ENCODE measurements around the gene RAI1.

RAI1 gene

DNA sequence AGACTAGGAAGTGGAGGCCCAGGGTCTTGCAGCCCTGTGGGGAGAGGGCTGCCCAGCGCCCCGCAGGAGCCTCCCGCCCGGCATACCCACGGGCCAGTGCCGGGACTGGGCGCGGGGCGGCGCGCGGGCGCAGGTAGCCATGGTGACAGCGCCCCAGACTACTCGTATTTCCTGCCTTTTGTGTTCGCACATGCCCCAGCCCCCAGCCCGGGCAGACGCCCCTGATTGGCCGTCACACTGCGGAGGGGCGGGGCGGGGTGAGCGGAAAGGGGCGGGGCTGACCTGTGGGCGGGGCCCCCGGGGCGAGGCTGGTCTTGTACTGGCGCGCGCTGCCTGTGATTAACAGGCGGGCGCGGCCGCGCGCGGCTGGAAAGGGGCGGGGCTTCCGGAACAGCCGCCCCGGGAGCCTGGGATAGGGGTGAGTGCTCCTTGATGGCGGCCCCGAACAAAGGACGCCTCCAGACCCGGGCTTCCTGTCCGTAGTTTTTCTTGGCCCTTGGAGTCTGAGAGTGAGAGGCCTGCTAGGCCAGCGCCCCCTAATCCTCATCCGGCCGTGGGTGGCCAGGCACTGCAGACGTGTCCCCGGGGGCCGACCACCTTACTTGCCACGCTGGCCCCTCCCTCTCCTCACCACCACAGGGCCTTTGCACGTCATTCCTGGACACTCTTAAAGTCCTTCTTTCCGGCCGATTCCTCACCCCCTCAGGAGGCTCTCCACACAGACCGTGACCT, 71.0 kb downstream of the RAI1 start:
- peak; percentile 68 for DNase-seq

DNA sequence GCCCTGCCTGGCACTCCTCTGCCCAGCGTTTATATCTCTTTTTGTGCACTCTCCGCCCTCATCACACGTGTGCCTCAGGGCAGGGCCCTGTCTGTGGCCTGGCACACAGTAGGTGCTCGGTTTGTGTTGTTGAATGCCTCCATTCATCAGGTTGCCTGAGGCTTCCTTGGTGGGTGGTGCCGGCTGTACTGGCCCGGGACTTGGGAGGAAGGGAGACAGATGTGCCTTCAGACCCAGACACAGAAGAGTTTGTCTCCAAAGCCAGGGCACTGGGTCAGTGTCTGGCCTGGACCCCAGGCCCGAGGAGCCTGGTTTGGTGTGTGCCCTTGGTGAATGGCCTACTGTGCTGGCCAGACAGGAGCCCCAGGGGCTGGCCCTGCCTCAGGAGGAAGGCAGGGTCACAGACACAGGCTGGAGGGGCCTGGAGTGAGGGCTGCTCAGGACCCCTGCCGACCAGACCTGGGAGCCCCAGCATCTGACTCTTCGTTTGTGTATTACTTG, 71.6 kb downstream of the RAI1 start:
- no peak for DNase-seq

DNA sequence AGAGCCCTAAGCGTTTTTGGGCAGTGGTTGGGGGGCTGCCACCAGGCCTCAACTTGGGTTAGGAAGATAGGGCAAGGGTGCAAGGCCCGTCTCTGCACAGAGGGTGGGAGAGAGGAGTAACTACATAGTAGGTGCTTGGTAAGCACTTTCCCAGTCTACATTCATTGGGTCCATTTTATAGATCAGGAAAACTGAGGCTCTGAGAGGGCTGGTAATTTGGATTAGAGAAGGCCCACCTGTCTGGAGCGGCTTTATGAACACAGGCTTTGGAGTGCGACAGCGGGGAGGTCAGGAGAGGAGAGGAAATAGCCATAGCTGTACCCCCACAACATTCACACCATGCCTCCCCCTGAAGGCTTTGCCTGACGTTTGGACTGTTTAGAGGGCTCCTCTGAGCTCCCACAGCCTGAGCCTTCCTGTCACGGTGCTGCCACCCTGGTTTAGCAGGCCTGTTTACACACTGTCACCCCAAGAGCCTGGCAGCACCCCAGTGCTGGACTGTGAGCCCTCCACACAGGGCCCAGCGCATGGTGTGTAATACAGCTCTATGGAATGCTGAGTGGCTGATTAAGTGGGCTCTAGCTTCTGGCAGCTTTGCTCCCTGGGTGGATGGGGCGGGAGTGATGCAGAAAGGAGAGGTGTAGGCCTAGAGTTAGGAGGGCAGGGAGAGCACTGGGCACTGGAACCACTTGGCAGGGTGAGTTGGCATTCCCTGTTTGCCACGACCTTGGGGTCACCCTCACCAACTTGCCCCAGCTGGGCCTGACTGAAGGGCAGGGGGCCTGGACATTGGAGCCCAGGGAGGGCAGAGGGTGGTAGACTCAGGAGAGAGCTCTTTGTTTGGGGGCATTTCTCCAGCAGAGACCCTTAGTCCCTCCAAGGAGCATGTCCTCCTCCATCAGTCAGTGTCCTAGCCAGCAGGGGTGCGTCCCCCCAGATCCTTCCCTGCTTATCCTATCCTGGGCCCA, 73.7 kb downstream of the RAI1 start:
- DNase-seq, result no peak

DNA sequence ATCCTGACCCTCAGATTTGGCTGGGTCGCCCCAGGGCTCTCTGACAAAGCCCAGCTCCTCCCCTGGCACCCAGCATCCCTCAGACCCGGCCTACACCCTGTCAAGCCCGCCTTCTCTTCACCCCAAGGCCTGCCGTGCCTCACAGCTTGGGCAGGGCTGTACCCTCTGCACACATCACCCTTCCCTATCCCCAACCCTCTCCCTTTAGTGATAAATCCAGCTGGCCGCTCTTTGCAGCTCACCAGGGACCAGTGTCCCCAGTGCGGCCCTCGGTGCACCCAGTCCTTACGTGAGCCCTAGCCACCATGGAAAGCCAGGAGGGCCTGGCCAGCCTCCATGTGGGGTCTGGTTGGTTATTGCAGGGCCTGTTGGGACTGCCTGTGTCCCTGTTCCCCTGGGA, 74.5 kb downstream of the RAI1 start:
- no peak for DNase-seq

DNA sequence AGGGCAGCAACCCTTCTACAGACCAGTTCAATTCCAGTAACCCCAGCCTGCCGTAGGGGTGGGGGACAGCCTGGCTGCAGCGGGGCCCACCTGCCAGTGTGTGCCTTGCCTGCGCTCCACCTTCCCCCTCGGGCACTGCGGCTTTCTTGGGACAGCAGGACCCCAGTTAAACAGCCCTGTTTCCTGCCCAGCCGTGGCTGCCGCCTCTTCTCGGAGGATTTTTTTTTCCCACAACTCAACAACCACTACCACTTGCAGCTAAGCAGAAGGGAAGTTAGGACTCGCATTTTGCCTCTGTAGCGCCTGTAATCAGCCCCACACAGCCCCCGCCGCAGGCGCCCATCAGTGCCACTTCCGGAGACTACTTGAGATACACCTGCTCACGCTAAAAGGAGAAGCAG, 76.1 kb downstream of the RAI1 start:
- peak; percentile 36 for DNase-seq

DNA sequence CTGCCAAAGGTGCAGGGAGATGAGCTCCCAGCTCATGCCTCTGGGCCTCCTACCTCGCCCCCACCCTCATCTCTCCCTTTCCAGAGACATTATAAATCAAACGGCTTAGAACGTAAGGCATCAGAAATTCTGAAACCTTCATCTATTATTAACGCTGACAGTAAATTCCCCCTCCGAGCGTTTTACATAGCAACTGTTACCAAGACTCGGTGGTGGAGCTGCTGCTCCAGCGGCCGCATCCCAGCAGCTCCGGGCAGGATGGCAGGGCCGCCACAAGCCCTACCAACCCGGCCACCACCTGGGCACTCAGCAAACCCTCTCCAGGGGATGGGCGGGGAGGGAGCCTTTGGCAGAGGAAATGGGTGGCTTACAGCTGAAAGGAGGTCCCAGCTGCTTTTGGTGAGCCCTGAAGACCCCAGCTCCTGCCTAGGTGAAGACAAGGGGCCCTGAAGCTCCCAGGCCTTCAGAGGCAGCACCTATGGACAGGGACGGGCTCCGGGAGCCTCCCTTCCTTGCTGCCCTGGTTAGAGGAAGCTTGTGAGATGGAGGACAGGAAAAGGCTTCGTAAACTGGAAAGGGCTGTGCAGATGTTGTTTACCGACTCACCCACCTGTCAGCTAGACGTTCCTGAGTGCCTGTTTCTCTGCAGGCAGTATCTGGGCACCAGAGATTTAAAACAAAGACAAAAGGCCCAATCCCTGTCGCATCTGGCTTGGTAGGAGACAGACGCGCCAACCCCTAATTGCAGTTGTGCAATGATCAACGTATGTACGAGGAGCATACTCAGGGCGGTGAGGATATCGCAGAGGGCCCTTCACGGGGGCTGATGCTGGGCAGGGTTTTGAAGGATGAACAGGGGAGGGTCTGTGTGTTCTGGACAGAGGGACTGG, 76.9 kb downstream of the RAI1 start:
- no peak for DNase-seq

DNA sequence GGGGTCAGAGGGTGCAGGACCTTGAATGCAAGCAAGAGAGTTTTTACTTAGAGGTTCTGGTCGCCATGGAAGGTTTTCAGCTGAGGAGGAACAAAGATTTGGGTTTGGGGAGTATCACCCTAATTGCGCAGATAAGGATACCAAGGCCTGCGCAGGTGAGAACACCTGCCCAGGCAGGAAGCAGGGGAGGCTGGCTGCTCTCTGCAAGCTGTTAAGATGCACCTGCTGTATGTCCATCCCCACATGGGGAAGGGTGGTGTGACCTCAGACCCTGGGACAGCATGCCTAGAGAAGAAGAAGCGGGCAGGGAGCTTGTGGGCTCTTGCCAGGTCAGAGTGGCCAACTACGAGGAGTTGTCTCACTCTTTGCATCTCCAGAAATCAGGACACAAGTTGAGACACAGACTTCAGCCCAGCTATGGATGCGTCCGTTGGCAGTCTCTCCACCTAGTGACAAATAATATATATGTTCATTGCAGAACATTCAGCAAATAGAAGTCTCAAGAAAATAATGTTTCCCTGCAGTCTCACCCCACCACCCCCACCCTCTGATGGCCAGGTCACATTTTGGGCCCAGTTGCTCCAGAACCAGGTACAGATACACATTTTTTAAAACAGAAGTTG, 77.8 kb downstream of the RAI1 start:
- no peak for DNase-seq

DNA sequence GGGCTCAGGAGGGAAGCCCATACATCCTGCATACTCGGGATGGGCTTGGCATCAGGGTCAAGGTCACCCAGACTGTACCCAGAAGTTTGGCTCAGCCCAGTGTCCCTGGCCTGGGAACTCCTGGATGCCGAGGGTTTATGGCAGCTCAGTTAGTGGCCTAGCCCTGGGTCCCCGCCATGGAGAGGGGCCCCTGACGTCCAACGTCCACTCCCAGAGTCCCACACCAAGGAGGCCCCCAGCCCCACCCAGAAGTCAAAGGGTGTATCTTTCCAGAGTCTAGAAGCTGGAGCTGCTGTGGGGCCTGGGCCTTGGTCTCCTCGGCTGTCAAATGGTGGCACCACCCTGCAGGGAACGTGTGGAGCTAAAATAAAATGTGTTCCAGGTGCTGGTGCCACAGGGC, 79.1 kb downstream of the RAI1 start:
- no peak for DNase-seq

DNA sequence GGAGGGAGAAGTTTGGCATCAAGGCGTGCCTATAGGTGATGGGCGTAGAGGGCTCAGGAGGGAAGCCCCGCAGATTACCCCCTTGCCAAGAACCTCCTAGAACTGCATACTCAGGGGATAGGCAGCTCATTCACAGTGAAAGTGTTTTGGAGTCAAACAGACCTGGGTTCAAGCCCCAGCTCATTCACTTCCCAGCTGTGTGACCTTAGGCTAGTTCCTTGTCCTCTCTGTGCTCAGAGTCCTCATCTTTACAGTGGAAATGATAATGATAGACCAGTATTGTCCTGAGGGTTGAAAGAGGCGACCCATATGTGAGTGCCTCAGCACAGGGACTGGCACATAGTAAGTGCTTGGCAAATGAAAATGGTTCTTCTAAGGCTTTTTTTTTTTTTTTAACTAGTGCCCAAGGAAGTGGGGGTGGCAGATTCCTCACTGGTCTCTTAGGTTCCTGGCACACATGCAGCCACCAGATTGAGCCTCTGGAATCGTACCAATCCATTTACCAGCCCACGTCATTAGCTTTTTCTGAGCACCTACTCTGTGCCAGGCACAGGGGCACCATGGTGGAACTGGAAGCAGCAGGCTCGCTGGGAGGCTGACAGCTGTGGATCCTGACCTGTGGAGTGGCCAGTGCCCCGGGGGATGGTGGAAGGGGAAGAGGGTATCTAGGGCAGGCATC, 79.8 kb downstream of the RAI1 start:
- DNase-seq, result no peak

DNA sequence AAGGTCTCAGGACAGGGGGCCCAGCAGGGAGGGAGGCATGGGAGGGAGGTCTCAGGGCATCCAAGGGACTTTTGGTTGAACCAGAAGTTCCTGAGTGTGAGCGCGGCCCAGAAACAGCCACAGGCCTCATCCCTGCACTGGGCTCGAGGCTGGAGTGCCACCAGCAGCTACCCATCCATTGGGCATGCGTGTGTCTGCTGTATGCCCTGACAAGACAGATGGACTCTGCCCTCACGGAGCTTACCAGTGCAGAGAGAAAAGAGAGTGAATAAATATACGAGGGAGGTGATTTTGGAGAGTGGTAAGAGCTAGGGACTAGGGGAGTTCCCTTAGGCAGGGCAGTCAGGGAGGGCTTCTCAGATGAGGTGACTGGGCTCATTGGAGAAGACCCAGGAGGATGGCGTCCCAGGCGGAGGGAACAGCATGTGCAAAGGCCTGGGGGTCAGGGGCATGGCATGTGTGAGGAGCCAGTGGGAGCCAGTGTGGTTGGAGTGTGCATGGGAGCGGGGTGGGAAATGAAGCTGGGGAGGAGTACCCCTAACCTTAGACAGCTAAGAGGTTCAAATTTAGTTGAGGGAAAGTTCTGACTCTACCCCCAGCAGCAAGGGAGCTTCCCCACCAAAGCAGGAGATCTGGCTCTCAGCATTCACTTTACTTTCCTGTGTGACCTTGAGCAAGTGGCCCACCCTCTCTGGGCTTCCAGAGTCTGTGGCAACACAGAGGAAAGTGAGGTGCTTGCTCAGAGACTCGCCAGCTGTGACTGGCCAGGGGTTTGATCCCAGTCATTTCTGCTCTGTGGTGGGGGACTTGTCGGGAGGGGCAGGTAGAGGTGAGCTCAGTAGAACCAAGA, 80.9 kb downstream of the RAI1 start:
- DNase-seq, result no peak

DNA sequence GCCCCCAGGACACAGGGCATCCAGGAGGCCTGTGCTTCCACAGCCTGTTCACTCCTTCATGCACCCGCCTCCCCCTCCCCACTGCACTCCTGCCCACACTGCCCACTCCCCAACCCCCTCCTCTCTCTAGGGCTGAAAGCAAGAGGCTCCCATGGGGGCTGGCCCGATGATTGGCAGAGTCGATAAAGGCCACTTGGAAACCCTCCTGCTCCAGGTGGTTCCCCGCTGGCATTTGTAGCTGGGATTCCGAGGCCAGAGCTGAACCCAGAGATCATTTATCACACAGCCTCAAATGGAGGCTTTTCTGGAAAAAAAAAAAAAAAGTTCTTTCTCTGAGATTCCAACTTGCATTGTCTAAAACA, 81.5 kb downstream of the RAI1 start:
- DNase-seq, result no peak

DNA sequence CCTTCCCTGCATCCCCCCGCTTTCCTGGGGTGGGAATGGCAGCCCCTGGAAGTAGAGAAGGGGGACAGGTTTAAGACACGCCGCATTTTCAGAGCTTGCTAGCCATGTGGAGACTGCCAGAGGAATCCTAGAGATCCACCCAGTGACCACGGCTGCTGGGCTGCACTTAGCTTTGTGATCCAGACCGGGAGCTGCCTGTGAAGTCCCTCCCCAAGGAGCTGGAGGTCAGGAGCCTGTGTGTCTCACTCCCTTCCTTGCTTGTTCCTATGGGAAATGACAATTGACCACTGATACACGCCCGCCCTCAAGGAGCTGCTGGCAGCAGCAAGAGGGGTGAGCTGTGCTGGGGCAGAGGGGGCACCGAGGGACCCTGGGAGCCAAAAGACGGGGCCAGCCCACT, 81.9 kb downstream of the RAI1 start:
- DNase-seq, result no peak

DNA sequence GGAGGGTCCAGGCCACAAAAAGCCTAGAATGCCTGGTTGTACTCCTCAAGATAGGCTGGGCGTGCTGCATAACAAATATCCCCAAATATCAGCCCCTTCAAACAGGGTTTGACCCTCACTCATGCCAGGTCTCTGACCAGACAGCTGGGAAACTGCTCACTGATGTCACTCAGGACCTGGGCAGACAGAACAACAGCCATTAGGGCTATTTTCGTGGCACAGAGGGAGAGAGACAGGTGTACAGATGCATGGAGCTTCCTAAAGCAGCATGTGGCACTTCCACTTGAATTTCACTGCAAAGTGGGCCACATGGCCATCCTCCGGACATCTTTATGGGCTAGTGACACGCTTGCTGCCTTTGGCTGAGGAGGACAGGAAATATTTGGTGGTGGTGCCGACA, 82.5 kb downstream of the RAI1 start:
- no peak for DNase-seq

DNA sequence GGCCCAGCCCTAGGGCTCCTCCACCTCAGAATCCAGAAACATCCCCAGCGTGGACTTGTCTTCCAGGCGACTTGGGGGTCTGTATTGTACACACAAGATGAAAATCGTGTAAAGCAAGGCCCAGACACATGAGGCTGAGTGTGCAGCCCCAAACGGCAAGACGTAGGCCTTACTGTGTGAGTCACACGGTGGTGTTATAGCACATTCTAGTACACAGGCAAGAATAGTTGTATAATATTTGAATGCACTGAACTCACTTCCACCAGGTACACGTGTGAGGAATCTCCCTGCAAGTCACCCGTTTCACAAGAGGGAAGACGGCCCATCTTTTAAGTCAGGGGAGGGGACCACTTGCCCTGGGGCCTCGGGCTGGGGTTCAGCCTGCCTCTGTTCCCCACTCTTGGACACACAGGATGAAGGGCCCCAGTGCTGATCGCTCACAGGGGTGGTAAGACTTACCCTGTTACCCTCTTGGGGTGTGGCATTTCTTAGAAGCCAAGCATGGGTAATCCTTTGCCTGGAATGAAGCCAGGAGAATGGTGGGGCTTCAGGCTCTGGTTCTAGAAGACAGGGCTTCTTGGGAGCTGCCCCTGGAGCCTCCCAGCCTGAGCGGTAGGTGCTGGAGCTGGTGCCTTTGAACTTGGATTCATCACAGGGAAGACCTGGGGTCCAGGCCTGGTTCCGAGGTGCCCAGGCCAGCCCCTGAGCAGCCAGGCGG, 84.3 kb downstream of the RAI1 start:
- no peak for DNase-seq

DNA sequence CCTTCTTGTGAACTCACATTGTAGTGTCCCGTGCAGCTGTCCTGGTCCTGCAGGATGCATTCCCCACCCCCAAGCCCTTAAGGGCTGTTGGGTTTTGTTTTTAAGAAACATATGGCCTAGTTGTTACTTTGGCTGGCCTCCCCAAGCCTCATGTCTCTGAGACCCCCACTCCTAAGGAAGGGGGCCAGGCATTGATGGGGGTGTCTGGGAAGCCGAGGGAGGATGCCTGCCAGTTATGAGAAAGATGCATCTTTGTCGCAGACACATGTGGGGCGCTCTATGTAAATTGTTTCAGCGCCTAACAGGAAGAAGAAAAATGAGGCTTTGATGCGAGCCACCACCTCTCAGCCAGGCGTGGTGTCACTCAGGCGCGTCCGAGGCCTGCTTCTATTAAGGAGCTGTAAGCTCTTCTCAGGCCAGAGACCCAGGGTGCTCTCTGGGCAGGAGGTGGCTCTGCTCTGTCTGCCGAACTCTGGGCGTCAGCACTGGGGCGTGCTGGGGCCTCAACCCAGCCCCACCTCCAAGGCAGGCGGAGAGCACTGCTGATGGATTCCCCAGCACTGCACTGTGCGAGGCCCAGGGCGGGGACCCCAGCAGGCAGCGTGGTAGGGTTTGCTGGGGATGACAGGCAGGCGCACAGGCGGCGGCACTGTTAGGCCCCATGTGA, 85.0 kb downstream of the RAI1 start:
- no peak for DNase-seq

DNA sequence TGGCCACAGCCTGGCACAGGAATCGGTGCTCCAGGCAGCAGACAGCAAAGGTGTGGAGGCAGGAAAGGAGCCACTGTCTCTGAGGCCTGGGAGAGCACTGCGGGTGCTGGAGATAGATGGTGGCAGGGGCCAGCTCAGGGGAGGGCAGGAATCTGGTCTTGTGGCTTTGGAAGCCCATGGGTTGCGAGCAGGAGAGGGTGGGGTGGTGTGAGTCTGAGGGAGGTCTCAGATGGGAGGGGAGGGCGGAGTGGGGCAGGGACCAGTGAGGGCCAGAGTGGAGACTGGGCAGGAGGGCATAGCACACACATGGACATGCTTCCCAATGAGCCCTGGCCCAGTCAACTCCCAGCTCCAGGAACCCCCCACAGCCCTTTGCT, 85.5 kb downstream of the RAI1 start:
- no peak for DNase-seq

DNA sequence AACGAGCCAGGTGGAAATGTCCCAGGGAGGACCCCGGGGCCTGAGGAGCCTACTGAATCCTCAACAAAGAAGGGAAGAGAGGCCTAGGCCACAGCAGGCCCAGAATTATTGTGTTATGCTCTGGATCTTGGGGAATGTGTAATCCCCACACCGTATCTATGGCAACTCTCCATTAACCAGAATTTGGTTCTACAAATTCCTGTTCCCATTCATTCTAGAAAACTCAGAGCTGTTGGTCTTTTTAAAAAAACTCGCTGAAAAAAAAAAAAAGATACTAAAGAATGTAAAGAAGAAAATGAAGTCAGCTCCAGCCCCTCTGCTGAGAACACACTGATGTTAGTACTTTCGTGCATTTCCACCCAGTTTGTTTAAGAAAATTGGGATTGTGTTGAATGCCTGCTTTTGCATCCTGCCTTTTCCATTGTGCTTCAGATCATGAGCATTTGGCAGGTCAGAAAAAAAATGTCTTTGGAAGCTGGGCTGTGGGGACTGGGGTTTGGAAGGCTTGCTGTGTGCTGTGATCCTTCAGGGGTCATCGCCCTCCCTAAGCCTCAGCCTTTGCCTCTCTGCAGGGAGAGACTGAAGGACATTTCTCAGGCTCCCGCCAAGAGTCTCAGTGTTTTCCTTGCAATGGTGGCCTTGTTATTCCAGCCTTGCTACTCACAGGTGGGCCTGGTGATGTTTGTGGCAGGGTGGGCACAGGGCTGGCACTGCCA, 86.1 kb downstream of the RAI1 start:
- no peak for DNase-seq

DNA sequence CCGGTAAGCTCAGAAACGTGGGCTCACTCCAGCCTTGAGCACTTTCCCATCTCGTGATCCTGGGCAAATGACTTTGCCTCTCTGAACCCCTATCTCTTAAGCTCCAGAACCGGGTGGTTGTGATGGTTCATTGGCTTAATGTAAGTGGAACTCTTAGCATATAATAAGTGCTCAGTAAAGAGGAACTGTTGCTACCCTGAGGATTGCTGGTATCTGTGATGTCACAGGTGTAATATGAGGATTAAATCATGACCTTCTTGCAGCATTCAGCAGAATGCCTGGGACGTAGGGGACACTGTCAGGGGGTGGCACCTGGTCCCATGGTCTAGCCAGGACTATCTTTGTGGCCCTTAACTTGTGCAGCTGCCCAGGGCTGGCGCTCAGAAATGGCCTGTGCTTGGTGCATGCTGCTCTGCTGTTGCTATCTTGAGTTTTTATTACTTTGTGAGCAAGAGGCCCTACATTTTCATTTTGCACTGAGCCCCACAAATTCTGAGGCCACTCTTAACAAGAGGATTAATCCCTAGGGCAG, 86.7 kb downstream of the RAI1 start:
- DNase-seq, result no peak

Data from KG1 (cell line).